K562 treated with DMSO at 1 percent for 4 hours (cell line): ENCODE results near the gene SLC7A6. TPM values are rescaled to one million over a fixed set of nuclear protein-coding genes. Genes with fewer than 3 reads are reported as not detected.

Experiments used
- total RNA-seq: library from RNA; unstranded; fragments of 300-600 nt; gene quantifications from 2 replicates; pipeline ENCODE4 v1.2.3, GENCODE V29; 2022; ENCODE audit not compliant: insufficient read depth

The SLC7A6 gene
- total RNA-seq, result 16.5 and 27.2 TPM in 2 replicates

DNA sequence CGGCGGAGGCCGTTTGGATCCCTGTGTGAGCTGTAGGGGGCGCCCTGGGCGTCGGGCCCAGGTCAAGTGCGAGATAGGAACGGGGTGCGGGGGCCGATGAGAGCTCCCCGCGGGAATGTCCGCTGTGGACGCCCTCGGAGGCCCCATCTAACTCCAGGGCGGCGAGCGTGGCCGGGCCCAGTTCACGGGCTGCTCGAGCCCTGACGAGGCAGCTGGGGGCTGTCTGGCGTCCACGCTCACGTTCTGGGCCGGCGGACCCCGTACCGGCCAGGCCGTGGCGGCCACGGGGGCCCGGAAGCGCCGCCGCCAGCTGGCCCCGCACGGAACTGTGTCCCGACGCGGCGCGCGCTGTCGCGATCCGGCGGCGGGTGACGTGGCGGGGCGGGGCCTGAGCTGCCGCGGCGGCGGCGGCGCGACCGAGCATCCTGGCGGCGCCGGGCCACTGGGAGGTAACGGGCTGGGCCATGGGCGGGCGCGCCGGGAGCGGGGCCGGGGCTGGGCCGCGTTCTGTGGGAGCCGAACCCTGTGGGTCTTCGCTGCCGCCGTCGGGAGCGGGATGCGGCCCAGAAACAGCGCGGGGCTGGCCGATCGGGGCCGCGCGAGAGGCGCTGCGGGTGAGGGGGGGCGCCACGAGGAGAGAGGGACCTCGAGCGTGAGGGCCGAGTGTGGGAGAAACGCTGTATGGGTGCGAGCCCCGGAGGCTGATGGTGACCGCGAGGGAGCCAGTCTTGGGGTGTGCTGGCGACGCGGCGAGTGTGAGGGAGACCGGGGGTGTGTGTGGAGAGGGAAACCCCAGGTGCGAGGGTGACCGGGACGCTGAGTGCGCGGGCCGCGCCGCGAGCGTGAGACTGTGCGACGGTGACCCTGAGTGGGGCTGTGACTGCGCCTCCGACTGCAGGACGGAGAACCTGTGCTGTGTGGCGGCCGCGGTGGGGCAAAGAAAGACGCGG, at the start of gene SLC7A6:
SLC7A6 (plus strand) TSS at position 399 of the 950 bp plus-strand sequence. CDS start 10,201 bp downstream, outside the sequence.

DNA sequence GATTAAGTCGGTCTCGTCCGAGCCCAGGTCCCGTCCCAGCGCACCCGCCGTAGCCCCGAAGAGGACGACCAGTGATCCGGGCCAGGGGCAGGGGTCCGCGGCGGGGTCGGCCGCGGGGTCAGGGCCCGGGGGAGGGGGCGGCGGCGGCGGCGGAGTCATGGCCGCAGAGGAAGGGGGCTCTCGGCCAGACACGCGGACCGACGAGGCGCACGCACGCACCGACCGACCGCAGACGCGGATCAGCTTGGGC, 28.5 kb upstream of the SLC7A6 start, which contains the start of gene ESRP2:
ESRP2 (minus strand) TSS at position 241 of the 250 bp plus-strand sequence; CDS start at position 159, 82 bp downstream.

DNA sequence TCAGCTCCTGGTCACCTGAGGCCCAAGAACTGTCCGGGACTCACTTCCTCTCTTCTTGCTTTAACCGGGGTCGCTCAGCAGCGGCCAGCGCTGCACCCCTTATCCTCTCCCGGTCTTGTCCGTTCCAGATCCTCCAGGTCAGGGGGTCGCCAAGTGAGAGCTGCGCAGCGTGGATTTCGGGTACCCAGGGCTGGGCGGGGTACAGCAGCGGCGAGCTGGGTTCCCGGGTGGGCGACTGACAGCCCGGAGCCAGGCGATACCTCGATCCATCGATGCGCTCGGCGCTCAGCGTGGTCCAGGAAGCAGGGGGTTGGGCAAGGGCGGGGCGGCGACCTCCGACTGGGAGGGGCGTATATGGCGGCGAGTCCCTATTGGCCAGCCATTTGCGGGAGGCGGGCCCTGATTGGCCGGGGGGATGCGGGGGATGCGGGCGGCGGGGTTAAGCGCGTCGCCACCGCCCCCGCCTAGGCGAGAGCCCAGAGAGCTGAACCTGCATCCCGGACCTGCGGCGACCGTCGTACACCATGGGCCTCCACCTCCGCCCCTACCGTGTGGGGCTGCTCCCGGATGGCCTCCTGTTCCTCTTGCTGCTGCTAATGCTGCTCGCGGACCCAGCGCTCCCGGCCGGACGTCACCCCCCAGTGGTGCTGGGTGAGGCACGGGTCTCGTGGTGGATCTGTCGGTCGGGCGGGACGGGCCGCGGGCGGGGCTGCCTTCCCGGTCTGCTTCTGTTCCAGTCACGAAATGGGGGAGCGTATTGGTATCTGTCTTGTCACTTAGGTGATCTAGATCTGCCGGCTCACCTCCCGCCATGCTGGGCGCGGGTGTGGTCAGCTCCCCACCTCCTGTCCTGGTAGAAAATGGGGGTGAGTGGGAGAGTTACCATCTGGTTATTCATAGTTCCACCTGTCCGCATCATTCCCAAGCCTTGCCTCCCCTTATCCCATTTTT, 19.1 kb upstream of the SLC7A6 start, which contains the start of gene PLA2G15:
PLA2G15 (plus strand) TSS at position 471 of the 951 bp plus-strand sequence; CDS start at position 525, 54 bp downstream.

DNA sequence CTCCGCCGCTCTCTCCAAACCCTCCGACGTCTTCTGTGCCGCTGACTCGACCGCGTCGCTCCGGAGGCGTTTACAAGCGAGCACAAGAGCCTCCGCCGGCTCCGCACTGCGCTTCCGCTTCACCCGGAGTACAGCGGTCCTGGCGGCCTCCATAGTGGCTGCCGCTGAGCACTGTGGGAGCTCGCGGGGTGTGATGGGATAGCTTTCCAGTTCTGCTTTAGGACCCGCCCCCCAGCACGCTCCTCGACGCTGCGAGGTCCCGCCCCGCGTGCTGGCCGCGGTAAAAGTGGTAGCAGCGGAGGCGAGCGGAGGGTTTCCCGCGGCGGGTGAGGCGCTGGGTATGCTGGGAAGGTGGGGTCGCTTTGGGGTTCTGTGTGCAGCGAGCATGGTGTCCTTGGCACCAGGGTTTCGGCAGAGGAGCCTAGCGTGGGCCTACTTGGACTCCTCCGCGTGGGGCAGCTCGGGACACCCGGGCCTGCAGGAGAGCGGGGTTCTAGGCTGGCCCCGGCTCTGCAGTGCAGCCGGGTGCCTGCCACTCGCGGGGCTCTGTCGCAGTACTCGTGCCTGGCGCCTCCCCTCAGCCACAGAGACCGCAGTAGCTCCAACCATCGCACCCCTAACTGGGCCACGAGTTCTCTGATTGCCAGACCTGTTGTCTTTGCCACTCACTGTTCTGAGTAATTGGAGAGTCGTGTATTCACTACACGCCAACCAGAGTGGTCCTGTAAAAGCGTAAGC, 46.6 kb downstream of the SLC7A6 start, which contains the start of the genes PRMT7 and SLC7A6OS:
PRMT7 (plus strand) TSS at position 246 of the 738 bp plus-strand sequence. CDS start 4,961 bp downstream, outside the sequence.
SLC7A6OS (minus strand) TSS at position 173 of the 738 bp plus-strand sequence; CDS start at position 153, 20 bp downstream.

Other genes with a start within 250 kb of the SLC7A6 start
- not detected in 2 replicates for gene DPEP2NB, start 248.6 kb upstream of the SLC7A6 start, total RNA-seq
- 7.1 and 7.7 TPM in 2 replicates for gene DDX28, start 241.3 kb upstream of the SLC7A6 start, total RNA-seq
- 8.7 and 10.7 TPM in 2 replicates for gene DUS2, start 241.2 kb upstream of the SLC7A6 start, total RNA-seq
- 24.7 and 30.6 TPM in 2 replicates for gene NFATC3, start 179.2 kb upstream of the SLC7A6 start, total RNA-seq
- gene ESRP2, start 28.4 kb upstream of the SLC7A6 start, total RNA-seq, result not detected in 2 replicates
- 25.0 and 27.8 TPM in 2 replicates for gene PLA2G15, start 19.2 kb upstream of the SLC7A6 start, total RNA-seq
- gene SLC7A6OS, start 46.4 kb downstream of the SLC7A6 start, total RNA-seq, result 13.1 and 13.8 TPM in 2 replicates
- gene PRMT7, start 46.5 kb downstream of the SLC7A6 start, total RNA-seq, result 38.5 and 50.4 TPM in 2 replicates
- gene SMPD3, start 184.0 kb downstream of the SLC7A6 start, total RNA-seq, result 1.5 and 2.9 TPM in 2 replicates